ENCODE data around the gene ROM1.

Gene ROM1

GRCh38 chr11:62646825-62647608, 34.0 kb downstream of the ROM1 start:
- peaks cover 48% of the 10 kb centered on the region for H3K36me3 ChIP-seq (ENCODE audit: low read depth)
- H3K4me3 ChIP-seq (ENCODE audit: severe bottlenecking), result no peak overlapping the region
- TF ChIP-seq CTCF (IDR thresholded peaks at IDR 0.05; ENCODE audit: poor library complexity, severe bottlenecking), result no peak
- H3K27ac ChIP-seq (ENCODE audit: poor library complexity, severe bottlenecking), result peak overlapping the region; percentile 69
- no peaks in the 10 kb centered on the region for H3K4me1 ChIP-seq (ENCODE audit: insufficient read depth, poor library complexity, severe bottlenecking)
- ATAC-seq (ENCODE audit: low read depth), result no peak
- no peaks in the 10 kb centered on the region for H3K9me3 ChIP-seq (ENCODE audit: severe bottlenecking)
- DNase-seq (ENCODE audit: low spot score), result no peak
- no peaks in the 10 kb centered on the region for H3K27me3 ChIP-seq (ENCODE audit: insufficient read depth, poor library complexity, severe bottlenecking)

- no peak for DNase-seq (ENCODE audit: low spot score)
- no peak for ATAC-seq (ENCODE audit: low read depth)
- Histone ChIP-seq H3K27ac (ENCODE audit: poor library complexity, severe bottlenecking) (peak overlapping the region; percentile 69), H3K9me3 (ENCODE audit: severe bottlenecking) (no peaks in the 10 kb centered on the region), H3K4me3 (ENCODE audit: severe bottlenecking) (no peak overlapping the region), H3K27me3 (ENCODE audit: insufficient read depth, poor library complexity, severe bottlenecking) (no peaks in the 10 kb centered on the region), H3K36me3 (ENCODE audit: low read depth) (peaks cover 45% of the 10 kb centered on the region), H3K4me1 (ENCODE audit: insufficient read depth, poor library complexity, severe bottlenecking) (no peaks in the 10 kb centered on the region)
- no peak for TF ChIP-seq CTCF (IDR thresholded peaks at IDR 0.05; ENCODE audit: poor library complexity, severe bottlenecking)
Observed at GRCh38 chr11:62647609-62648005, 34.5 kb downstream of the ROM1 start.

GRCh38 chr11:62648185-62648966, 35.3 kb downstream of the ROM1 start:
- H3K27ac ChIP-seq (ENCODE audit: poor library complexity, severe bottlenecking), result no peak overlapping the region
- no peak for DNase-seq (ENCODE audit: low spot score)
- H3K36me3 ChIP-seq (ENCODE audit: low read depth), result peaks cover 38% of the 10 kb centered on the region
- no peak overlapping the region for H3K4me3 ChIP-seq (ENCODE audit: severe bottlenecking)
- no peak for ATAC-seq (ENCODE audit: low read depth)
- no peaks in the 10 kb centered on the region for H3K4me1 ChIP-seq (ENCODE audit: insufficient read depth, poor library complexity, severe bottlenecking)
- no peaks in the 10 kb centered on the region for H3K9me3 ChIP-seq (ENCODE audit: severe bottlenecking)
- no peaks in the 10 kb centered on the region for H3K27me3 ChIP-seq (ENCODE audit: insufficient read depth, poor library complexity, severe bottlenecking)
- TF ChIP-seq CTCF (IDR thresholded peaks at IDR 0.05; ENCODE audit: poor library complexity, severe bottlenecking), result no peak

GRCh38 chr11:62648967-62649364, 35.9 kb downstream of the ROM1 start:
- TF ChIP-seq CTCF (IDR thresholded peaks at IDR 0.05; ENCODE audit: poor library complexity, severe bottlenecking), result no peak
- DNase-seq (ENCODE audit: low spot score), result no peak
- Histone ChIP-seq H3K9me3 (ENCODE audit: severe bottlenecking) (no peaks in the 10 kb centered on the region), H3K27me3 (ENCODE audit: insufficient read depth, poor library complexity, severe bottlenecking) (no peaks in the 10 kb centered on the region), H3K27ac (ENCODE audit: poor library complexity, severe bottlenecking) (no peak overlapping the region), H3K4me3 (ENCODE audit: severe bottlenecking) (no peak overlapping the region), H3K36me3 (ENCODE audit: low read depth) (peaks cover 32% of the 10 kb centered on the region), H3K4me1 (ENCODE audit: insufficient read depth, poor library complexity, severe bottlenecking) (no peaks in the 10 kb centered on the region)
- ATAC-seq (ENCODE audit: low read depth), result no peak
